ENCODE measurements around the gene RBMS3. TPM values are rescaled to one million over a fixed set of nuclear protein-coding genes. Genes with fewer than 3 reads are reported as not detected.
A peak's percentile ranks its signal among the peaks of the same experiment; 100 is the strongest.

The RBMS3 gene
- total and polyA plus RNA-seq, 2 experiments from 2014 or later: 3.2 to 7.4 TPM

DNA sequence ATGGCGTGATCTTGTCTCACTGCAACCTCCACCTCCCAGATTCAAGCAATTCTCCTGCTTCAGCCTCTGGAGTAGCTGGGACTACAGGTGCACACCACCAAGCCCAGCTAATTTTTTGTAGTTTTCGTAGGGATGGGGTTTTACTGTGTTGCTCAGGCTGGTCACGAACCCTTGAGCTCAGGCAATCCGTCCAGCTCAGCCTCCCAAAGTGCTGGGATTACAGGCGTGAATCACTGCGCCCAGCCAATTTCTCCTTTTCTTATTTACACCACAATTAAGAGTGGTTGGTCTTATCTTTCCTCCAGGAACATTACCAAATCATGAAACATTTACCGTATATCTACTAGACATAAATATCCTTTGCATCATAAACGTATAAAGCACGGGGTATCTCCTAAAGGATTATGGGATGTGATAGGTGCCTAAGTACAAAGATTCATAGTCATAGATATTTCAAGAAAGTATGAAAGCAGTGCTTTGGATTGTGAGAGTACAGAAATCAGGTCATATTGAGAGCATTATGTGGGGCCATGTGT is 194.5 kb downstream of the RBMS3 start (continued):
- TF ChIP-seq JUNB (IDR thresholded peaks at IDR 0.05; ENCODE audit: unreplicated experiment): no peak
- no peak for TF ChIP-seq ZNF114 (CRISPR knock-in tag; IDR thresholded peaks at IDR 0.05)

DNA sequence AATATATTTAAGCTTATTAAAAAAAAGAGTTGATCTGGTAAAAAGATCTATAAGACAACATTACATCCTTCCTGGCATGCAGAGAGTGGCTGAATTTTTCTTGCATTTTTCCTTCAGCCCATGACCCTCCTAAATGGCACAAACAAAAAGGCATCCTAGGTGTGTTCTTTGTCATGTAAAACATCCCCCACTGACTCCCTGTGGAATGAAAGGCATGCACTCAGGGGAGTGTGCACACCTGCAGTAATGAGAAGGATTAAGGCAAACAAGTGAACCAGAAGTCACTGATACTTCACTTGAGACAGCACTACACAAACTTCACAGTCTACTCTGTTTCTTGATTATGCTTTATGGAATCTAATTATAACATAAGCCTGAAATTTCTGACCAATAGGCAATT is 195.0 kb downstream of the RBMS3 start:
- Histone ChIP-seq H3K27ac (ENCODE audit: low read depth) (peak overlapping the region; percentile 85), H3K36me3 (ENCODE audit: insufficient read depth) (no peaks in the 10 kb centered on the region), H3K4me3 (no peak overlapping the region), H3K9me2 (ENCODE audit: insufficient read depth) (no peaks in the 10 kb centered on the region), H3K4me1 (ENCODE audit: insufficient read depth) (peaks cover 26% of the 10 kb centered on the region), H3K27me3 (ENCODE audit: insufficient read depth) (no peaks in the 10 kb centered on the region), H3K79me2 (replicated peaks; ENCODE audit: insufficient read depth) (no peaks in the 10 kb centered on the region), H3F3A (replicated peaks; ENCODE audit: low read depth) (no peaks in the 10 kb centered on the region), H4K20me1 (replicated peaks; ENCODE audit: insufficient read depth) (no peaks in the 10 kb centered on the region), H2AFZ (no peak overlapping the region), H3K4me2 (peak overlapping the region; percentile 25)
- Mint-ChIP-seq H3K27me3 (ENCODE audit: insufficient read depth, low read depth, poor library complexity) (peaks cover 2% of the 10 kb centered on the region), H3K4me1 (peaks cover 27% of the 10 kb centered on the region), H3K36me3 (ENCODE audit: low read depth) (peaks cover 18% of the 10 kb centered on the region), H3K27ac (peak overlapping the region; percentile 93), H3K4me3 (peak overlapping the region; percentile 34; the same call in 2 of the 3 replicates), H3K9me3 (peaks cover 16% of the 10 kb centered on the region; the same call in 2 of the 3 replicates)
- TF ChIP-seq NANOG (IDR thresholded peaks at IDR 0.05; ENCODE audit: borderline replicate concordance) (peak; percentile 76), EZH2 (IDR thresholded peaks at IDR 0.05; ENCODE audit: low read depth, unreplicated experiment) (no peak), REST (IDR thresholded peaks at IDR 0.05; ENCODE audit: unreplicated experiment) (no peak), POLR2AphosphoS5 (IDR thresholded peaks at IDR 0.05; ENCODE audit: low read depth) (0 out of 2 replicates have a peak, but pooled peaks have one; percentile 32), ZNF114 (CRISPR knock-in tag; IDR thresholded peaks at IDR 0.05) (no peak), CREB1 (CRISPR knock-in tag; IDR thresholded peaks at IDR 0.05; ENCODE audit: low read depth) (0 out of 2 replicates have a peak, but pooled peaks have one; percentile 30)
- TF ChIP-seq, protein P1, sequence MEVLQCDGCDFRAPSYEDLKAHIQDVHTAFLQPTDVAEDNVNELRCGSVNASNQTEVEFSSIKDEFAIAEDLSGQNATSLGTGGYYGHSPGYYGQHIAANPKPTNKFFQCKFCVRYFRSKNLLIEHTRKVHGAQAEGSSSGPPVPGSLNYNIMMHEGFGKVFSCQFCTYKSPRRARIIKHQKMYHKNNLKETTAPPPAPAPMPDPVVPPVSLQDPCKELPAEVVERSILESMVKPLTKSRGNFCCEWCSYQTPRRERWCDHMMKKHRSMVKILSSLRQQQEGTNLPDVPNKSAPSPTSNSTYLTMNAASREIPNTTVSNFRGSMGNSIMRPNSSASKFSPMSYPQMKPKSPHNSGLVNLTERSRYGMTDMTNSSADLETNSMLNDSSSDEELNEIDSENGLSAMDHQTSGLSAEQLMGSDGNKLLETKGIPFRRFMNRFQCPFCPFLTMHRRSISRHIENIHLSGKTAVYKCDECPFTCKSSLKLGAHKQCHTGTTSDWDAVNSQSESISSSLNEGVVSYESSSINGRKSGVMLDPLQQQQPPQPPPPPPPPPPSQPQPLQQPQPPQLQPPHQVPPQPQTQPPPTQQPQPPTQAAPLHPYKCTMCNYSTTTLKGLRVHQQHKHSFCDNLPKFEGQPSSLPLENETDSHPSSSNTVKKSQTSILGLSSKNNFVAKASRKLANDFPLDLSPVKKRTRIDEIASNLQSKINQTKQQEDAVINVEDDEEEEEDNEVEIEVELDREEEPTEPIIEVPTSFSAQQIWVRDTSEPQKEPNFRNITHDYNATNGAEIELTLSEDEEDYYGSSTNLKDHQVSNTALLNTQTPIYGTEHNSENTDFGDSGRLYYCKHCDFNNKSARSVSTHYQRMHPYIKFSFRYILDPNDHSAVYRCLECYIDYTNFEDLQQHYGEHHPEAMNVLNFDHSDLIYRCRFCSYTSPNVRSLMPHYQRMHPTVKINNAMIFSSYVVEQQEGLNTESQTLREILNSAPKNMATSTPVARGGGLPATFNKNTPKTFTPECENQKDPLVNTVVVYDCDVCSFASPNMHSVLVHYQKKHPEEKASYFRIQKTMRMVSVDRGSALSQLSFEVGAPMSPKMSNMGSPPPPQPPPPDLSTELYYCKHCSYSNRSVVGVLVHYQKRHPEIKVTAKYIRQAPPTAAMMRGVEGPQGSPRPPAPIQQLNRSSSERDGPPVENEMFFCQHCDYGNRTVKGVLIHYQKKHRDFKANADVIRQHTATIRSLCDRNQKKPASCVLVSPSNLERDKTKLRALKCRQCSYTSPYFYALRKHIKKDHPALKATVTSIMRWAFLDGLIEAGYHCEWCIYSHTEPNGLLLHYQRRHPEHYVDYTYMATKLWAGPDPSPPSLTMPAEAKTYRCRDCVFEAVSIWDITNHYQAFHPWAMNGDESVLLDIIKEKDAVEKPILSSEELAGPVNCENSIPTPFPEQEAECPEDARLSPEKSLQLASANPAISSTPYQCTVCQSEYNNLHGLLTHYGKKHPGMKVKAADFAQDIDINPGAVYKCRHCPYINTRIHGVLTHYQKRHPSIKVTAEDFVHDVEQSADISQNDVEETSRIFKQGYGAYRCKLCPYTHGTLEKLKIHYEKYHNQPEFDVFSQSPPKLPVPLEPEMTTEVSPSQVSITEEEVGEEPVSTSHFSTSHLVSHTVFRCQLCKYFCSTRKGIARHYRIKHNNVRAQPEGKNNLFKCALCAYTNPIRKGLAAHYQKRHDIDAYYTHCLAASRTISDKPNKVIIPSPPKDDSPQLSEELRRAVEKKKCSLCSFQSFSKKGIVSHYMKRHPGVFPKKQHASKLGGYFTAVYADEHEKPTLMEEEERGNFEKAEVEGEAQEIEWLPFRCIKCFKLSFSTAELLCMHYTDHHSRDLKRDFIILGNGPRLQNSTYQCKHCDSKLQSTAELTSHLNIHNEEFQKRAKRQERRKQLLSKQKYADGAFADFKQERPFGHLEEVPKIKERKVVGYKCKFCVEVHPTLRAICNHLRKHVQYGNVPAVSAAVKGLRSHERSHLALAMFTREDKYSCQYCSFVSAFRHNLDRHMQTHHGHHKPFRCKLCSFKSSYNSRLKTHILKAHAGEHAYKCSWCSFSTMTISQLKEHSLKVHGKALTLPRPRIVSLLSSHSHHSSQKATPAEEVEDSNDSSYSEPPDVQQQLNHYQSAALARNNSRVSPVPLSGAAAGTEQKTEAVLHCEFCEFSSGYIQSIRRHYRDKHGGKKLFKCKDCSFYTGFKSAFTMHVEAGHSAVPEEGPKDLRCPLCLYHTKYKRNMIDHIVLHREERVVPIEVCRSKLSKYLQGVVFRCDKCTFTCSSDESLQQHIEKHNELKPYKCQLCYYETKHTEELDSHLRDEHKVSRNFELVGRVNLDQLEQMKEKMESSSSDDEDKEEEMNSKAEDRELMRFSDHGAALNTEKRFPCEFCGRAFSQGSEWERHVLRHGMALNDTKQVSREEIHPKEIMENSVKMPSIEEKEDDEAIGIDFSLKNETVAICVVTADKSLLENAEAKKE (CRISPR knock-in tag; IDR thresholded peaks at IDR 0.05): peak; percentile 90
- ATAC-seq: peak; percentile 99
- DNase-seq (ENCODE audit: low spot score): peak; percentile 93
